Uterus (tissue), 2 donors: ENCODE results near the gene CORO1A.

Experiments used
- POLR2A ChIP-seq, 2 donors: fragments of 450-650 bp; IDR thresholded peaks; one replicate each; pipeline ENCODE4 v1.6.1; 2016; ENCODE audit warnings: antibody characterized with exemption in 2 of 2, mild to moderate bottlenecking in 1 of 2, moderate library complexity in 1 of 2
- TF ChIP-seq, protein P1 (sequence below), 4 experiments: fragments of 200-600 bp in 2 of 4; fragments of 450-650 bp in 2 of 4; sonication (generic) in 2 of 4; IDR thresholded peaks; one replicate each; pipeline ENCODE4 v1.5.1; 2016 to 2019; ENCODE audit warnings: antibody characterized with exemption in 4 of 4, mild to moderate bottlenecking in 2 of 4, moderate library complexity in 1 of 4

- TF ChIP-seq POLR2A (IDR thresholded peaks at IDR 0.05): no peak
- TF ChIP-seq, protein P1, sequence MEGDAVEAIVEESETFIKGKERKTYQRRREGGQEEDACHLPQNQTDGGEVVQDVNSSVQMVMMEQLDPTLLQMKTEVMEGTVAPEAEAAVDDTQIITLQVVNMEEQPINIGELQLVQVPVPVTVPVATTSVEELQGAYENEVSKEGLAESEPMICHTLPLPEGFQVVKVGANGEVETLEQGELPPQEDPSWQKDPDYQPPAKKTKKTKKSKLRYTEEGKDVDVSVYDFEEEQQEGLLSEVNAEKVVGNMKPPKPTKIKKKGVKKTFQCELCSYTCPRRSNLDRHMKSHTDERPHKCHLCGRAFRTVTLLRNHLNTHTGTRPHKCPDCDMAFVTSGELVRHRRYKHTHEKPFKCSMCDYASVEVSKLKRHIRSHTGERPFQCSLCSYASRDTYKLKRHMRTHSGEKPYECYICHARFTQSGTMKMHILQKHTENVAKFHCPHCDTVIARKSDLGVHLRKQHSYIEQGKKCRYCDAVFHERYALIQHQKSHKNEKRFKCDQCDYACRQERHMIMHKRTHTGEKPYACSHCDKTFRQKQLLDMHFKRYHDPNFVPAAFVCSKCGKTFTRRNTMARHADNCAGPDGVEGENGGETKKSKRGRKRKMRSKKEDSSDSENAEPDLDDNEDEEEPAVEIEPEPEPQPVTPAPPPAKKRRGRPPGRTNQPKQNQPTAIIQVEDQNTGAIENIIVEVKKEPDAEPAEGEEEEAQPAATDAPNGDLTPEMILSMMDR (IDR thresholded peaks at IDR 0.05): no peak
These were observed 32.3 kb upstream of the CORO1A start for GRCh38 chr16:30151091-30151490.
